Measurements from ENCODE around the gene RFX2. TPM values are rescaled to one million over a fixed set of nuclear protein-coding genes. Genes with fewer than 3 reads are reported as not detected.

Gene RFX2
- total and polyA plus RNA-seq, 10 of the 15 experiments (the other 5 are each of a cell fraction or from before 2014, with no cell fraction given): 3.2 to 9.8 (median 4.7) TPM

- RAD21 ChIA-PET (ENCODE audit: unreplicated experiment): interaction anchor here (1.0 to 5.1 kb wide), 9 partner anchors 13 to 93 kb away, joined by 3 to 74 read pairs (median 4); no protein-coding TSS in a partner anchor
- H3K36me3 ChIP-seq (ENCODE audit: control insufficient read depth in 2 of 2, insufficient read depth in 2 of 2, low read length in 1 of 2): no peaks in the 10 kb centered on the region
- intact Hi-C loops (cut with micrococcal nuclease; ENCODE audit: unreplicated experiment) (loop anchor here (1.0 kb wide), 1 partner anchor 61 kb away; no protein-coding TSS in a partner anchor), in situ Hi-C loops (cut with MboI) (no loop called here)
- DNase-seq (ENCODE audit: low read depth, low spot score) (no peak), FAIRE-seq (no peak), ATAC-seq (peak; percentile 32; the same call in 1 of the 3 replicates)
- H3K4me2 ChIP-seq (ENCODE audit: control insufficient read depth, insufficient read depth): no peak overlapping the region
- no peak overlapping the region for H3K27ac ChIP-seq (ENCODE audit: control insufficient read depth, insufficient read depth)
- no peaks in the 10 kb centered on the region; the same call in 1 of the 2 replicates for H3K4me1 ChIP-seq (ENCODE audit: control insufficient read depth, insufficient read depth, low read length)
- no peaks in the 10 kb centered on the region; the same call in 1 of the 2 replicates for H4K20me1 ChIP-seq (ENCODE audit: control insufficient read depth, insufficient read depth)
- 33% methylated on average over 9 of the region's 9 CpGs for WGBS (ENCODE audit: insufficient coverage, insufficient replicate concordance, low lambda C conversion rate, missing lambda C conversion rate)
- TF ChIP-seq BMI1 (IDR thresholded peaks at IDR 0.05; ENCODE audit: borderline replicate concordance): no peak
- no peak for TF ChIP-seq BCL11A (IDR thresholded peaks at IDR 0.05; ENCODE audit: low read depth, low read length)
- no peak for TF ChIP-seq RELA (IDR thresholded peaks at IDR 0.05; ENCODE audit: borderline replicate concordance, partially characterized antibody)
- TF ChIP-seq ZNF622 (IDR thresholded peaks at IDR 0.05): no peak
- no peak for TF ChIP-seq CREM (IDR thresholded peaks at IDR 0.05; ENCODE audit: low read depth)
- TF ChIP-seq ASH2L (IDR thresholded peaks at IDR 0.05; ENCODE audit: borderline replicate concordance, low read depth): no peak
- TF ChIP-seq E2F4 (IDR thresholded peaks at IDR 0.05; ENCODE audit: low read depth, low read length): no peak
- no peak for TF ChIP-seq BRCA1 (IDR thresholded peaks at IDR 0.05; ENCODE audit: low read depth, low read length)
- TF ChIP-seq RB1 (IDR thresholded peaks at IDR 0.05; ENCODE audit: borderline replicate concordance): no peak
- no peak for TF ChIP-seq IRF5 (IDR thresholded peaks at IDR 0.05; ENCODE audit: borderline replicate concordance)
- TF ChIP-seq LARP7 (IDR thresholded peaks at IDR 0.05): no peak
- no peak for TF ChIP-seq SMAD1 (IDR thresholded peaks at IDR 0.05; ENCODE audit: low read depth, partially characterized antibody)
- TF ChIP-seq ZNF384 (IDR thresholded peaks at IDR 0.05; ENCODE audit: borderline replicate concordance, low read depth, low read length): no peak
- TF ChIP-seq TARDBP (IDR thresholded peaks at IDR 0.05; ENCODE audit: borderline replicate concordance): no peak
- TF ChIP-seq HDAC6 (IDR thresholded peaks at IDR 0.05; ENCODE audit: unreplicated experiment): no peak
- no peak for TF ChIP-seq SPI1 (IDR thresholded peaks at IDR 0.05; ENCODE audit: borderline replicate concordance, insufficient read depth, low read depth, low read length)
- no peak for TF ChIP-seq BCLAF1 (IDR thresholded peaks at IDR 0.05)
- TF ChIP-seq SIX5 (IDR thresholded peaks at IDR 0.05; ENCODE audit: low read depth, low read length, severe bottlenecking): no peak
- SMC1A ChIA-PET (ENCODE audit: uncharacterized antibody, unreplicated experiment): interaction anchor here (0.6 to 3.0 kb wide), 16 partner anchors 10 to 325 kb away, joined by 3 to 71 read pairs (median 4); partner anchors contain the start of gene RANBP3
- POLR2A ChIA-PET: interaction anchor here (0.5 to 1.0 kb wide), 2 partner anchors 39 to 78 kb away, joined by 4 to 5 read pairs; no protein-coding TSS in a partner anchor
- H3K27me3 ChIP-seq (replicated peaks in 1 of 2; ENCODE audit: control insufficient read depth in 2 of 2, insufficient read depth in 2 of 2, low read length in 1 of 2): no peaks in the 10 kb centered on the region
- H3K4me3 ChIP-seq: no peak overlapping the region
- H3K9me3 ChIP-seq (replicated peaks; ENCODE audit: control insufficient read depth, insufficient read depth, low read length): no peaks in the 10 kb centered on the region
- no peaks in the 10 kb centered on the region for H3K79me2 ChIP-seq (ENCODE audit: control insufficient read depth, insufficient read depth, low read length)
- BruUV-seq (replicated peaks): no TSS peak
- H3K9ac ChIP-seq (ENCODE audit: control insufficient read depth, insufficient read depth, low read length): no peak overlapping the region
- H2AFZ ChIP-seq (ENCODE audit: control insufficient read depth, low read depth, low read length): no peak overlapping the region
- CTCF ChIA-PET: interaction anchor here (0.6 to 6.2 kb wide), 31 partner anchors 9 to 455 kb away, joined by 3 to 194 read pairs (median 5); partner anchors contain the start of gene NRTN
Measured at GRCh38 chr19:6048348-6048747, 62.0 kb downstream of the RFX2 start.
